Medulla oblongata (tissue), 1 donor: ENCODE results near the gene ASB8.
A peak's percentile ranks its signal among the peaks of the same experiment; 100 is the strongest.
"Not testable (repeated sequence)": the region's sequence is repeated elsewhere in the genome, so short reads cannot be mapped to it uniquely, and the experiment has no call there.

Experiments
- DNase-seq: peaks from one replicate; pipeline ENCODE4 v3.0.0-alpha.2; 2015; ENCODE audit errors: extremely low spot score

ASB8 gene

DNA sequence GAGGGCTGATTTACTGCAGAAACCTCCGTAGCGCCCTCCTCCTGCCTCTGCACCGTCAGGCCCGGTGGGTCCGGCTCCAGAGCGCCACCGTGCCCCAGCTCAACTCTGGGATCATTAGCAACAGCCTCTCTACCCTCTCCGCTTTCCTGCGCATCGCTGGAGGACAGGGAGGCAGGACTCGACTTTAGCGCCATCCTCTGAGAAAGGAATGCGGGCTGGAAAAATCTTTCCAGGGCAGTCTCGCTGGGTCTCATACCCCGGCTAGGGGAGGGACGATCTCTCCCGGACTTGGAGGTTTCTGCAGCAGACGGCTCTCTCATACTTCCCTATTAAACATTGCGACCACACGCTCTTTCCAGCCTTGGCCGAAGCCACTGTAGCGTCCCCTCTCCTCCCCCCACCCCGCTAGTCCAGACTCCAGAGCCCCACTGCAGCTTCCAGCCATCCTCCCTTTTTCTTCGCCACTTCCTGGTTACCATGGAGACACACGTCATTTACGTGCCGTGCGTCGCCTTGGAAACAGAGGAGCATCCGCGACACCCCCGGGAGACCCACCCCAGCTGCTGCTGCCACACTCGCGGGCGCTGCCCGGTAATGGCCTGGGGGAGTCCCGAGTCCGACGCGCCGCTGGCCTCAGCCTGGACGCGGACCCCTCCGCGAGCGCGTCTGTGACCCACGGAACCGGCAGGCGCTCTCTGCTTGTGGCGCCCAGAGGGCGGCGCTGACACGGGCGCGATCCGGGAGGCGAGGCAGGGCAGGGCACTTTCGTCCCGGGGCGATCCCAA is 26.0 kb upstream of the ASB8 start, which contains the start of gene CCDC184:
CCDC184 (plus strand) TSS at position 554 of the 785 bp plus-strand sequence. CDS start 479 bp downstream, outside the sequence.
- DNase-seq: peak; percentile 90

DNA sequence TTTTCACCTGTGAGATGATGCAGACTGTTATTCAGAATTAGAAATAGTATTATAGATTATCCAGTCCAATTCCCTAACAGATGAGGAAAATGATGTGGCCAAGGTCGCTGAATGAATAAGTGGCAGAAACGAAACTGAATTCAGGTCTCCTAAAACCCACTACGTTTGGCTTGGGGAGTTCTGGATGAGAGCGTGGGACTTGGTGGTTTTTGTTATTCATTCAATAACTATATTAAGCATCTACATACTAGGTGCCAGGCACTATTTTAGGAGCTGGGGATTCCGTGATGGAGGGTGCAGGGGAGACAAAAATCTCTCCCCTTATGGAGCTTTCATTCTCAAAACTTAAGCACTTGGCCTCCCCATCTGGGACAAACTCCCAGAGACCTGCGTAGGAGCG is 25.3 kb upstream of the ASB8 start:
- no peak for DNase-seq

DNA sequence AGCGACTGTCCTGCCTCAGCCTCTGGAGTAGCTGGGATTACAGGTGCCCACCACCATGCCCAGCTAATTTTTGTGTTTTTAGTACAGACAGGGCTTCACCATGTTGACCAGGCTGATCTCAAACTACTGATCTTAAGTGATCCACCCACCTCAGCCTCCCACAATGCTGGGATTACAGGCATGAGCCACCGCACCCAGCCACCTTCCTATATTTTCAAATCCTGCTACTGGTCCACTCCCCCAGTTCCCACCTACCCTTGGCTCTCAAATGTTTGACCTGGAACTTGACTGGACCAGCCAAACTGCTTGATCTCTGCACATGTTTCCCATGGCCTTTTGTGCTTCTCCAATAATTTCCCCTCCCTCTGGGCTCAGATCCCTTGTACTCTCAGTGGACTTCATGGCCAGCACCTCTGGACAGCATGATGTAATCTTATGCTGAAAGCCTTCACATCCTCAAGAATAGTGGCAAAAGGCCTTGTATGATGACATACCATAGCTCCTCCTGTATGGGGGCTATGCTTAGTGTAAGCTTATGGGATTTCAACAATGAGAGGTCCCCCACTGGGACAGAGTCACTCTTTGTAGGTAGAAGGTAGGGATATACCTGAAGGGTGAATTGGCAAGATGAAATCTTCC is 23.7 kb upstream of the ASB8 start:
- no peak for DNase-seq

DNA sequence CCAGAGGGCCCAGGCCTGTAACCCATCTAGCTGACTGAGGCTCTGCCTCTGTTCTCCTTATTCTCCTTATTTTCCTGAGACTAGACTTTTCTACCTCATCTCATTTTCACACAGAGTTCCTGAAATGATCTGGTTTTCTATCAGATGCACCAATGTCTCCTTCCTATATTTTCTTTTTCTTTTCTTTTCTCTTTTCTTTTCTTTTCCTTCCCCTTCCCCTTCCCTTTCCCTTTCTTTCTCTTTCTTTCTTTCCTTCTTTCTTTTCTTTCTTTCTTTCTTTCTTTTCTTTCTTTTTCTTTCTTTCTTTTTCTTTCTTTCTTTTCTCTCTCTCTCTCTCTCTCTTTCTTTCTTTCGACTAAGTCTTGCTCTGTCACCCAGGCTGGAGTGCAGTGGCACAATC is 23.1 kb upstream of the ASB8 start:
- no peak for DNase-seq

DNA sequence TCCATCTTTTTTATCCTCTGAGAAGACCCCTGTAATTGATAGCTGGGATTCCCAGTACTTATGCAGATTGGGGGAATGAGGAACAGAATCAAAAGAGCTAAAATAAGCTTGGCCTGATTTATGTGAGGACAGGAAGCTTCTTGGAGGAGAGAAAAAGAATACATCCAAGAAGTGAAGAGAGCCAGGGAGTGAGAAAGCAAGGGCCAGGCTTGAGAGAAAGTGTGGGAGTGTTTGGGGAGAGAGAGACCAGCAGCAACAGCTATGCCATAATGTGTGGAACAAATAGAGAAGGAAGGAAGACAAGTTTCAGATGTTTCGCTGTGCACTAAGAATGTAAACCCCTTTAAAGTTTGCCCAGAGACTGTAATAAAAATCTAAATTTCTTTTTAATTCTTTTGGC is 22.2 kb upstream of the ASB8 start:
- DNase-seq: no peak

DNA sequence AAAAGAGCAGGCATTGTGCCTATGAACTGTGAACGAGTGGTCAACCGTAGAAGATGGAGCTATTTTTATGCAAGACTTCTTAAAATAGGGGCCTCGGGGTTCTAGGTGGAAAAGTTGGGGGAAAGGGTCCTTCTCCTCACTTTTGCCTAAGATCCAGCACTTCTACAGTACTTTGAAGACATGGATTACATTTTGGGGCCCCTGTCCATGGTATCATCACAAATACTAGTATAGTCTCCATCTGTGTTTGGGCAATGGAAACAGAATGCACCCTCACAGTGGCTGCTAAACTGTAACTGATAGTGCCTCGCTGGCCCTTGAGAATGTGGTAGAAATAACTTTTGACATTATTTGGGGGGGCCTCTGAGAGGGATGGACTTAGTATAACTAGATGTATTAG is 20.7 kb upstream of the ASB8 start:
- no peak for DNase-seq

DNA sequence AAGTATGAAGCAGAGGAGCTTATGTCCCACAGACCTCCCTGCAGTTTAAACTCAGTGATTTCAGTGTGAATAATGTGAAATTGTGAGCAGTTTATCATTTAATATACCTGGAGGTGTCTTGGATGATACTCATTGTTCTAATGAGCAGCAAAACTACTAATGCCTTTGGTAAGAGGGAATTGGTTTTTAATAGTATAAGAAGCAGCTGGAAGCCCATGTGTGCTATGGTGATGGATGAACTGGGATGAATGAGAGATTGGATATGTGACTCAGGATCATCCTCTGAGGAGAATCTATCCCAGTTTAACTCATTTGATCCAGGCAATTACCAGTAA is 19.1 kb upstream of the ASB8 start:
- no peak for DNase-seq

DNA sequence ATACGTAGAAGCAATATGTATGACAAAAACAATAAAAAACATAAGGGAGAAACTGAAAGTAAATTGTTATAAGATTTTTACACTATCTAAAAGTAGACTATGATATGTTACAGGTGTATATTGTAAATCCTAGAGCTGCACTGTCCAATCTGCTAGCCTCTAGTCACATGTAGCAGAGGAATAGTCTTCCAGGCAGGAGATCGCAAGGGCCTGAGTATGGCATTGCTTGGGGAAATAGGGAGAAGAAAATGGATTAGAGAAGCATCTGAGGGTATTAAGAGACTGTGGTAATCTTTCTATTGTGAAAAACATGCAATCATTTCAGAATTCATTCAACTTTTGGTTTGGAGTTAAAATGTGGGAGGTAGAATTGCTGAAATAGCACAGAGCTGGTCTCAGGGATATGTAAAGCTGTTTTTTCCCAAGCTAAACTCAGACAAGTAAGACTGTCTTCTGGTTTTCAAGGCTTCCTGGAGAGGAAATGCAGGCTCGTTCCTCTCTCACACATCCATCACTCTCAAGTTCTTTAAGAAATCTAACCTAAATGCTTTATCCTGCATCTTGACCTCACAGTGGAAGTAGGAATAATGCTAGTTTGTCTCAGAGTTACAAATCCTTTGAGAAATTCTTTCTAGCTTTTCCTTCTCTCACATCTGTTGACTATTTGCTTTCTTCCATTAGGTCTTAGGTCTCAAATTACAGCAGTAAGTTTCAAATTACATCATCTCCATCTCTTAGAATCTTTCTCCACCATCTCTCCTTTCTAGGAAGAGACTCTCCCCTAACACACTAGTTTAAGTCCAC is 18.5 kb upstream of the ASB8 start:
- no peak for DNase-seq

DNA sequence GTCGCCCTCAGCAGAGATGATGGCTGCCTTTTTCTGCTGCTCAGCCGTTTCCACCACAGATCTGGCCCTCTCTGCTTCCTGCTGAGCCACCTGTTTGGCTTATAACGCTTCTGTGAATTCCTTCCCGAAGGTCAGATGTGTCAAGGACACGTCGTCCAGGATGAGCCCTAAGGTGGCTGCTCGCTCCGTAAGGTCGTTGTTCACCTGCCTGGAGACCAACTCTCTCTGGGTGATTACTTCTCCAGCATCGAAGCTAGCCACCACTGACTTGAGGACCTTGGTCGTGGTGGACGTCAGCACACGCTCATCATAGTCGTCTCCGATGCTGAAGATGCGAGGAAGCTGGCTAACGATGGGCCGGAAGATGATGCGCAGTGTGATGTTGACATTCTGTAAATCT is 11.7 kb upstream of the ASB8 start:
- DNase-seq: no peak

DNA sequence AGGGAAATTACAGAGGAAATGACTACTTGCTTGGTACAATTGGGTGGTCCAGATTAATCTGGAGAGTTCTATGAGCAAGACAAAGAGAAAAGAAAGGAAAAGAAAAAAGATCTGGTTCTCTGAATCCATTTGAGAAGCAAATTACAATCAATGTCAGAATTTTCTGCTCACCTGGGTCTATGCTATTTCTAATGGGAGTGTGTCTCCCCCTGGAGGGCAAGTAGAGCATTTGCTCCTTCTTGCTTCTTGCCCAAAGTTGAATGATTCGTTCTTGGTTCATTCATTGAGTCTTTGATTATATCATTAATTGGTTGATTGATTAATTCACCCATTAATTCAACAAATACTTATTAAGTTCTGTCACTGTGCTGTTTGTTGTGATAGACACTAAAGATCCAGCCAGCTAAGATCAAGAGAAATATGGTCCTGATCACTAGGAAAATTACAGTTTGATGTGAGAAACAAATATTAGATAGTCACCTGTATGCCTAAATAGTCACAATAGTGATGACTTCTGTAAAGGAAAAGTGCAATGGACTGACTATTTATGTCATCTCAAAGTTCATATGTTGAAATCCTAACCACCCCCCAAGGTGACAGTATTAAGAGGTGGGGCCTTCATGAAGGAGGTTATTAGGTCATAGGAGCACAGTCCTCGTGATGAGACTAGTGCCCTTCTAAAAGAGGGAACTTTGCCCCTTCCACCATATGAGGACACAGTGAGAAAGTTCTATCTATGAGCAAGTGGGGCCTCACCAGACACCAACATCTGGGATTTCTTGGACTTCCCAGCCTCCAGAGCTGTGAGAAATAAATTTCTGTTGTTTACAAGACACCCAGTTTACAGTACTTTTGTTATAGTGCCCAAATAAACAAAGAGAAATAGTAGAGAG is 8.0 kb upstream of the ASB8 start:
- DNase-seq: peak; percentile 77

DNA sequence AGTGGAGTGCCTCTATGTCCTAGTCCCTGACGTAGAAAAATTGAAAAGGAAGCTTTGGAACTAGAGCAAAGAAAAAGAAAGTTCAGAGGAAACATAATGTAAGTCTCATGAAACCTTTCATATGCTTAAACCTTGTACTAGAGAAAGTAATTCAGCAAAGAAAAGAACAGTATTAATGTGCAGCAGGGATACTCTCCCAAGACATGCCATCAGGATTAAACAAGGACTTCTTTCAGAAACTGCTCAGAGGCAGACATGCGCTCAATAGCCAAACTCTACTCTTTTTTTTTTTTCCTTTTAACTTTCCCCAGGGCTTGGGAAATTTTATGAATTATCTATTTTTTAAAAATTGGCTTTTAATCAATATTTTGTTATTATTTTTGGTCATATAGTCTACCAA is 7.1 kb upstream of the ASB8 start:
- DNase-seq: peak; percentile 58

DNA sequence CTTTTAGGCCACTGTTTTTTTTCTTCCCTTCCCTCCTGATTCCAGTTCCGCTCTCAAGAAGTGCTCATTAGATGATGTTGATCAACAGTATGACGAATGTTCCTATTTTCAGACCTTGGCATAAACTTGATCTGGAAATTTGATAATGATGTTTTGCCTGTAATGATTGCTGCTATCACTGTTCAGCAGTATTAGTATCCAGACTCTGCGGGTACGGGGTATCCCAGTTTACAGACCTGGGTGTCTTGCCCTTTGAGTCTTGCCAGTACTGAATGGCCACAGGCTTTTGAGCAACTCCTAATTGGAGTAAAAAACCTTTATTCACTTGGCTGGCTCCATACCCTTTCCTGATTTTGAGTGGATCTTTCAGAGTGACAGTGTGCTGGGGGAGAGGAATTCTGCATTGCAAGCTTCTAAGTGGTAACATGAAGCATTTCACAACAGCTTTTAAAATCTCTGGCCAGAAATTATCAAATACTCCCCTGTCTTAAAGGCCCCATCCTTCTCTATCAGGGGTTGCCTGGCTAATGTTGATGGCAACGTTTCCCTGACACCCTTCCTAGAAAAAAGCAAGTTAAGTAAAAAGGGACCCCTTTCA is 5.9 kb upstream of the ASB8 start:
- no peak for DNase-seq

DNA sequence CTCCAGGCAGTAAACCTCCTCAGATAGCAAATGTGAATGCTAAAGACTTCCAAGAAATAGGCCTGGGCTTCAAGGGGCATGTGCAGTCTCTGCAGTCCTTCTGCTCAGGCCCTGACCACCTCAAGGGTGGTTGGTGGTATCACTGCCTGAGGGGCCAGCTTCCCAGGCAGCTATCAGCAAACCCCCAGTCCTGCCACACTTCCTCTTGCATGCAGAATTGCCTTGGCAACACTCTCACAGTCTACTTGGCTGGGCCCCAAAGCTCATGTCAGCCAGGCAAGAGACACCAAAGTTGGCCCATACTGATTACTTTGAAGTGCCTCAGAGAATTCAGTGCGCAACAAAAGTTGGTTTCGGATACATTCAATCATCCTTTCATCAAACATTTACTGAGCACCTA is 3.5 kb upstream of the ASB8 start:
- DNase-seq: peak; percentile 74

DNA sequence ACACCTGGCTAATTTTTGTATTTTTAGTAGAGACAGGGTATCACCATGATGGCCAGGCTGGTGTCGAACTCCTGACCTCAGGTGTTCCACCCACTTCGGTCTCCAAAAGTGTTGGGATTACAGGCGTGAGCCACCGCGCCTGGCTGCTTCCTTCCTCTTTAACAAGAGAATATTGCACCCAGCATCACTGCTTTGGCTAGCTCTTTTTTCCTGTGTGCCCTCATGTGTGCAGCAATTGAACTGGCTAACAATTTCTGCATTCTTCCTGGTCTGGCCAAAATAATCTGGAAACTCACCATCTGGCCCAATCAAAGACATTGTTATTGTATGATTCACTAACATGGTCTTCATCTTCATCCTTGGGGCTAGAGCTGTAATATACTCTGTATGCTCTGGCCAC is 2.7 kb upstream of the ASB8 start:
- DNase-seq: no peak

DNA sequence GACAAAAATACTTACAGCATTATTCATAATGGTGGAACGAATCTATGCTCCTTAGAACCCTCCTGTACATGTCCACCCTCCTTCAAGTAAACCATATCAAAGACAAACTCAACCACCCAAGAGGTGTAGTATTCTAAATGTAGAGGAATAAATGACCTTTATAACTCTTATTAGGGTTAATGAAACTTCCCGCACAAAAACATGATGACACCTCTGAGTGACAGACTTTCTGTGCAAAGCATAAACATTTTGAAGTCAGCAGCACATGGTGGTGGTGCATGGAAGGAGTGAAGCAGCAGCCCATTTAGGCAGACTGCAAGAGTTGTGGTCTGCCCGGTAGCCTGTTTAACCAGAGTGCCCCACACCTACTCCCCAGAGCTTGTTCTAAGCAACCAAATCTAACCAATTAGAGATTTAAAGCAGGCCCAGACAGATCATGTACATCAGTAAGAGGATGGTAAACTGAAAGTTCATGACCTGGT is 615 bp upstream of the ASB8 start:
- DNase-seq: no peak

DNA sequence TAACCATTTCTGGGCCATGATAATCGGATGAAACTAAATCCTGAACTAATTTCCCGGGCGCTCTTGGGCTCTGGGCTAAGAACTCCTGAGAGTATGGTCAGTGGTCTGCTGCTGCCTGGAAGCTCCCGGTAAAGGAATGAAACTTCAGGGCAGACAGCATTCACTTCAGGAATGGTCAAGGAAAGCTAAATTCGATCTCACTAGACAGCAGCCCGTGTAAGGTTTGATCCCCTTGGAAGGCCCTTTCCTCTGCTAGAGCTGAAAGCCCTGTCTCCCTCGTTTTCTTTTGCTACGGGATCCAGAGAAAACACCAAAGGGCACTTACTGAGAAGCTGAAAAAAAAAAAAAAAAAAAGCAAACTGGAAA is 680 bp downstream of the ASB8 start:
- DNase-seq: no peak

DNA sequence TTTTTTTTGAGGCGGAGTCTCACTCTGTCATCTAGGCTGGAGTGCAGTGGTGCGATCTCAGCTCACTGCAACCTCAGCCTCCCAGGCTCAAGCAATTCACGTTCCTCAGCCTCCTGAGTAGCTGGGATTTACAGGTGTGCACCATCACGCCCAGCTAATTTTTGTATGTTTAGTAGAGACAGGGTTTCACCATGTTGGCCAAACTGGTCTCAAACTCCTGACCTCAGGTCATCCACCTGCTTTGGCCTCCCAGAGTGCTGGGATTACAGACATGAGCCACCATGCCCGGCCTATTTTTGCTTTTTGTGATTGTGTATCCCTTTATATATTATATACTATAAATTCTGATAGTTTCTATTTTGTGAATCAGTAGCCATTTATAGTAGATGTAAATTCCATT is 1.5 kb downstream of the ASB8 start:
- DNase-seq: not testable (repeated sequence)

DNA sequence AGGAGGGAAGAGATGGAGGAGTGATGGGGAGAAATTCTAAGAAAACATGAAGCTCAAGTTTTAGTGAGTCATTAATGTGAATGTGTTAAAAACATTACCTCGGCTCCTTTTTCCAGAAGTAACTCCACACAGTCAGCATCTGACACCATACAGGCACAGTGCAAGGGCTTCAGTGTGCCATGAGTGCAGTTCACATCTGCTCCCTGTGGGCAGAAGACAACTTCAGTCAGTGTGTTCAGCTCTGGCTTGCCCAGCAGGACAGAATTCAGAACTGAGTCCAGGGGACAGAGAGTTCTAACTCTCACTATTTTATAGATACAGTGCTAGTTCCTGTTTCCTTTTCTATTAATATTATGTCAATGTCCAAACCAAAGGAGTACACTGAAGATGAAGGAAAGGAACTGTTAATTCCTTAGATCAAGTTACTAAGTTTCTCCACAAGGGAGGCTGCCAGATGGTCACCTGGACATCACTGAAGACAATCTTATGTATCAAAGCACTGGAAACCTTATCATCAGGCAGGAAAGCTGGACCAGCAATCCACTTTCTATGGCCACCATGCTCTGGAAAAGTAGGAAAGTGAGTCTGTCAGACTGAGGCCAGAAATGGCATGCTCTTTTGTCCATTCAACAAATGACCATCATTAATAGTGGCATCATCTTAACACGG is 6.1 kb downstream of the ASB8 start:
- DNase-seq: no peak

DNA sequence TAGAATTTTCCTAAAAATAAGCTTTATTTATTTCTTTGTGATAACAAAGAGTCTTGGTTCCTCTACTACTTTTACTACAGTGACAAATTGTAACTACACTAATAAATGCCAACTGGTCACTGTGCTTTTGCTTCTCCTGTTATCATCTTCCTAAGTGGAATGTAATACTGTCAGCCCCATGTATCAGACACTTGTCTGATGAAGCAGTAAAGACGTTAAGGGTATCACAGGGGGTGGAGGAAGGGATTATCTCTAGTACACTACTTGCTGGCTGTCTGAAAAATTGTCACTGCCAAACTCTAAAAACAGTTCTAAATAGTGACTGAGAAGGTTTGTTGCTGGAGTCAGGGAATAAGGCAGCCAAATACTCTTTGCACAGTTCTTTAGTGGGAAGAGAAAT is 11.3 kb downstream of the ASB8 start:
- no peak for DNase-seq

DNA sequence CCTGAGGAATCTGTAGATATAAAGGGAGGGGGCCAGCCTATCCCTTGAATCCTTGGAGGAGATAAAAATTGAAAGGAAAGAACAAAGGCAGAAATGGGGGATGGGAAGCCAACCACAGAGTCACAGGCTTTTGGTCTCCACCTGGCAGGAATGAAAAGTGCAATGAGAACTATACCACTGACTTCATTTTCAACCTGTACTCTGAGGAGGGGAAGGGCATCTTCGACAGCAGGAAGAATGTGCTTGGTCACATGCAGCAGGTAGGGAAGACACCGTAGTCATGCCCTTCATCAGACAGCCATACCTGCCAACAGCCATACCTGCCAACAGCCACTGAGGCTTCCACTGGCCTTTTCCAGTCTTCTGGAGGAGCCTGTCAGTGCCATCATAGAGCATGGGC is 13.4 kb downstream of the ASB8 start:
- no peak for DNase-seq
